Measurements from ENCODE around the gene PITPNC1.
A peak's percentile ranks its signal among the peaks of the same experiment; 100 is the strongest.
"Not testable (repeated sequence)": the region's sequence is repeated elsewhere in the genome, so short reads cannot be mapped to it uniquely, and the experiment has no call there.

PITPNC1 gene

GRCh38 chr17:67376737-67377487 is at the start of gene PITPNC1:
Gene PITPNC1, plus strand, starts transcription at chr17:67377281.
- no peak for DNase-seq (ENCODE audit: extremely low read depth, low read depth)
- H3K4me3 ChIP-seq (replicated peaks; ENCODE audit: low read depth, low read length) = peak within 1 kb of the TSS; percentile 87
- no peak for TF ChIP-seq CTCF (IDR thresholded peaks at IDR 0.05; ENCODE audit: low read depth, low read length, missing control alignments)

GRCh38 chr17:67328026-67328425 is 49.1 kb upstream of the PITPNC1 start:
- H3K4me3 ChIP-seq (replicated peaks; ENCODE audit: low read depth, low read length) = no peak overlapping the region
- no peak for DNase-seq (ENCODE audit: extremely low read depth, low read depth)
- TF ChIP-seq CTCF (IDR thresholded peaks at IDR 0.05; ENCODE audit: low read depth, low read length, missing control alignments) = no peak

GRCh38 chr17:67331381-67332161 is 45.5 kb upstream of the PITPNC1 start:
- DNase-seq (ENCODE audit: extremely low read depth, low read depth); H3K4me3 ChIP-seq (replicated peaks; ENCODE audit: low read depth, low read length): not testable (repeated sequence)

GRCh38 chr17:67332162-67332508 is 44.9 kb upstream of the PITPNC1 start:
- DNase-seq (ENCODE audit: extremely low read depth, low read depth); H3K4me3 ChIP-seq (replicated peaks; ENCODE audit: low read depth, low read length): not testable (repeated sequence)

- no peak for TF ChIP-seq CTCF (IDR thresholded peaks at IDR 0.05; ENCODE audit: low read depth, low read length, missing control alignments)
These were observed 41.7 kb upstream of the PITPNC1 start for GRCh38 chr17:67335245-67335835.

GRCh38 chr17:67336859-67337258 is 40.2 kb upstream of the PITPNC1 start:
- H3K4me3 ChIP-seq (replicated peaks; ENCODE audit: low read depth, low read length) = no peak overlapping the region
- DNase-seq (ENCODE audit: extremely low read depth, low read depth) = no peak
- no peak for TF ChIP-seq CTCF (IDR thresholded peaks at IDR 0.05; ENCODE audit: low read depth, low read length, missing control alignments)

More at GRCh38 chr17:67335245-67335835, 41.7 kb upstream of the PITPNC1 start:
- H3K4me3 ChIP-seq (replicated peaks; ENCODE audit: low read depth, low read length) = no peak overlapping the region
- DNase-seq (ENCODE audit: extremely low read depth, low read depth) = no peak

GRCh38 chr17:67338353-67338752 is 38.7 kb upstream of the PITPNC1 start:
- H3K4me3 ChIP-seq (replicated peaks; ENCODE audit: low read depth, low read length); DNase-seq (ENCODE audit: extremely low read depth, low read depth): not testable (repeated sequence)

- no peak overlapping the region for H3K4me3 ChIP-seq (replicated peaks; ENCODE audit: low read depth, low read length)
- no peak for TF ChIP-seq CTCF (IDR thresholded peaks at IDR 0.05; ENCODE audit: low read depth, low read length, missing control alignments)
- no peak for DNase-seq (ENCODE audit: extremely low read depth, low read depth)
These were observed 33.8 kb upstream of the PITPNC1 start for GRCh38 chr17:67343237-67343636.
